ENCODE measurements around the gene LPIN1.

Gene LPIN1

DNA sequence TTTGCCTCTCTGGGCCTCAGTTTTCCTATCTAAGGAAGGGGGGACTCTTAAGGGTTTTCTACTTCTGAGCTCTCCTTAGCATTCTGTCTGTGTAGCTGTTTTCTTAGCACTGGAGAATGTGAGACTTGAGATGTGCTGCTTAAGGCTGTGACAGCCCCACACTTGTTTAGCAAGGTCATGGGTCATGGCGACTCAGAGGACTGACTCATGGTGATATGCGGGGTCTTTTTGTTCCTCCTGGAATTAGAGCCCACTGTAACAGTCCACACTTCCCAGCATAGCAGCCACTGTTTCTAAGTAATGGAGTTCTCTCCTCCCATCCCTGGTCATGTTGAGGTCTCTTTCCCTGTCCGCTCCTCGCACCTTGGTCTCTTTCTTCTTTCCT lies 4.1 kb upstream of the LPIN1 start:
- no peak overlapping the region for H3K27ac ChIP-seq
- peaks cover 0 to 33% (median 22%) of the 10 kb centered on the region in 4 donors for H3K4me1 ChIP-seq
- H3K9me3 ChIP-seq: no peaks in the 10 kb centered on the region
- H3K36me3 ChIP-seq: no peaks in the 10 kb centered on the region
- TF ChIP-seq, protein P1, sequence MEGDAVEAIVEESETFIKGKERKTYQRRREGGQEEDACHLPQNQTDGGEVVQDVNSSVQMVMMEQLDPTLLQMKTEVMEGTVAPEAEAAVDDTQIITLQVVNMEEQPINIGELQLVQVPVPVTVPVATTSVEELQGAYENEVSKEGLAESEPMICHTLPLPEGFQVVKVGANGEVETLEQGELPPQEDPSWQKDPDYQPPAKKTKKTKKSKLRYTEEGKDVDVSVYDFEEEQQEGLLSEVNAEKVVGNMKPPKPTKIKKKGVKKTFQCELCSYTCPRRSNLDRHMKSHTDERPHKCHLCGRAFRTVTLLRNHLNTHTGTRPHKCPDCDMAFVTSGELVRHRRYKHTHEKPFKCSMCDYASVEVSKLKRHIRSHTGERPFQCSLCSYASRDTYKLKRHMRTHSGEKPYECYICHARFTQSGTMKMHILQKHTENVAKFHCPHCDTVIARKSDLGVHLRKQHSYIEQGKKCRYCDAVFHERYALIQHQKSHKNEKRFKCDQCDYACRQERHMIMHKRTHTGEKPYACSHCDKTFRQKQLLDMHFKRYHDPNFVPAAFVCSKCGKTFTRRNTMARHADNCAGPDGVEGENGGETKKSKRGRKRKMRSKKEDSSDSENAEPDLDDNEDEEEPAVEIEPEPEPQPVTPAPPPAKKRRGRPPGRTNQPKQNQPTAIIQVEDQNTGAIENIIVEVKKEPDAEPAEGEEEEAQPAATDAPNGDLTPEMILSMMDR (IDR thresholded peaks at IDR 0.05): no peak
- intact Hi-C loops (cut with DNase I; ENCODE audit: low total_unique reads): loop anchor here (10.0 kb wide), 1 partner anchor 278 kb away; the partner anchor contains the start of gene E2F6
- no peaks in the 10 kb centered on the region for H3K27me3 ChIP-seq
- no peak for DNase-seq
- no peak overlapping the region for H3K4me3 ChIP-seq

GRCh38 chr2:11742702-11743357 lies 3.6 kb upstream of the LPIN1 start:
- Histone ChIP-seq H3K9me3 (no peaks in the 10 kb centered on the region), H3K4me1 (peaks cover 0 to 38% (median 26%) of the 10 kb centered on the region in 4 donors), H3K4me3 (no peak overlapping the region), H3K36me3 (no peaks in the 10 kb centered on the region), H3K27me3 (no peaks in the 10 kb centered on the region), H3K27ac (no peak overlapping the region)
- intact Hi-C loops (cut with DNase I; ENCODE audit: low total_unique reads): loop anchor here (10.0 kb wide), 1 partner anchor 278 kb away; the partner anchor contains the start of gene E2F6
- TF ChIP-seq, protein P1 (IDR thresholded peaks at IDR 0.05): no peak
- no peak for DNase-seq

- no peaks in the 10 kb centered on the region for H3K27me3 ChIP-seq
- no peak for DNase-seq
- TF ChIP-seq, protein P1 (IDR thresholded peaks at IDR 0.05): no peak
- H3K4me3 ChIP-seq: no peak overlapping the region
- H3K36me3 ChIP-seq: no peaks in the 10 kb centered on the region
- peaks cover 0 to 44% (median 30%) of the 10 kb centered on the region in 4 donors for H3K4me1 ChIP-seq
- H3K9me3 ChIP-seq: no peaks in the 10 kb centered on the region
- no peak overlapping the region for H3K27ac ChIP-seq
- intact Hi-C loops (cut with DNase I; ENCODE audit: low total_unique reads): loop anchor here (10.0 kb wide), 1 partner anchor 279 kb away; the partner anchor contains the start of gene E2F6
Measured at GRCh38 chr2:11743366-11743765, 3.1 kb upstream of the LPIN1 start.

GRCh38 chr2:11743846-11744553 lies 2.4 kb upstream of the LPIN1 start:
- no peaks in the 10 kb centered on the region for H3K27me3 ChIP-seq
- DNase-seq: peak; percentile 96 to 98
- H3K27ac ChIP-seq: peak overlapping the region; percentile 56 to 70
- H3K4me1 ChIP-seq: peaks cover 0 to 46% (median 31%) of the 10 kb centered on the region in 4 donors
- no peaks in the 10 kb centered on the region for H3K9me3 ChIP-seq
- peak overlapping the region; percentile 7 to 37 for H3K4me3 ChIP-seq
- intact Hi-C loops (cut with DNase I; ENCODE audit: low total_unique reads): loop anchor here (10.0 kb wide), 1 partner anchor 279 kb away; the partner anchor contains the start of gene E2F6
- TF ChIP-seq, protein P1 (IDR thresholded peaks at IDR 0.05): no peak
- no peaks in the 10 kb centered on the region for H3K36me3 ChIP-seq

- peak overlapping the region; percentile 56 to 70 for H3K27ac ChIP-seq
- TF ChIP-seq, protein P1 (IDR thresholded peaks at IDR 0.05): no peak
- no peaks in the 10 kb centered on the region for H3K36me3 ChIP-seq
- H3K4me1 ChIP-seq: peaks cover 0 to 49% (median 32%) of the 10 kb centered on the region in 4 donors
- H3K9me3 ChIP-seq: no peaks in the 10 kb centered on the region
- peak overlapping the region; percentile 7 to 37 for H3K4me3 ChIP-seq
- DNase-seq: no peak
- intact Hi-C loops (cut with DNase I; ENCODE audit: low total_unique reads): loop anchor here (10.0 kb wide), 1 partner anchor 280 kb away; the partner anchor contains the start of gene E2F6
- H3K27me3 ChIP-seq: no peaks in the 10 kb centered on the region
Measured at GRCh38 chr2:11744631-11745394, 1.6 kb upstream of the LPIN1 start.

All from tibial artery (tissue), 4 donors.